ENCODE results near the gene RASSF10.

DNA sequence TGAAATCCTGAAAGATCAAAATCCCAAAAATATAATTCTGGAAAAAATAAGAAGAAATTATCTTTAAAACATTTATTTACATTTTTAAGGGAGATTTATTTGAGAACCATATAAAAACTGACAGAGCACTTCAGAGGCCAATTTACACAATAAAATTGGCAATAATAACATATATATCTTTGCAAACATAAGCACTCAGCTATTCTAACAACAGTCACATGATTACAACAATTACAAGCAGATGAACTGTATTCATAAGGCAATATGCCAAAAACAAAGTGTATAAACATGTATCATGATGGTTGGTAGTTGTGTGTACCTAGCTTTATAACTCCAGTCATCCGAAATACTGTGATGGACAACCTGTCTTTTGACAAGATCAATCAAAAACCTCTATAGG, 17.7 kb upstream of the RASSF10 start:
- TF ChIP-seq POLR2A (IDR thresholded peaks at IDR 0.05) = no peak
- TF ChIP-seq, protein P1, sequence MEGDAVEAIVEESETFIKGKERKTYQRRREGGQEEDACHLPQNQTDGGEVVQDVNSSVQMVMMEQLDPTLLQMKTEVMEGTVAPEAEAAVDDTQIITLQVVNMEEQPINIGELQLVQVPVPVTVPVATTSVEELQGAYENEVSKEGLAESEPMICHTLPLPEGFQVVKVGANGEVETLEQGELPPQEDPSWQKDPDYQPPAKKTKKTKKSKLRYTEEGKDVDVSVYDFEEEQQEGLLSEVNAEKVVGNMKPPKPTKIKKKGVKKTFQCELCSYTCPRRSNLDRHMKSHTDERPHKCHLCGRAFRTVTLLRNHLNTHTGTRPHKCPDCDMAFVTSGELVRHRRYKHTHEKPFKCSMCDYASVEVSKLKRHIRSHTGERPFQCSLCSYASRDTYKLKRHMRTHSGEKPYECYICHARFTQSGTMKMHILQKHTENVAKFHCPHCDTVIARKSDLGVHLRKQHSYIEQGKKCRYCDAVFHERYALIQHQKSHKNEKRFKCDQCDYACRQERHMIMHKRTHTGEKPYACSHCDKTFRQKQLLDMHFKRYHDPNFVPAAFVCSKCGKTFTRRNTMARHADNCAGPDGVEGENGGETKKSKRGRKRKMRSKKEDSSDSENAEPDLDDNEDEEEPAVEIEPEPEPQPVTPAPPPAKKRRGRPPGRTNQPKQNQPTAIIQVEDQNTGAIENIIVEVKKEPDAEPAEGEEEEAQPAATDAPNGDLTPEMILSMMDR (IDR thresholded peaks at IDR 0.05) = no peak
